Lower leg skin (tissue), 4 donors: ENCODE measurements around the gene PLCXD1. TPM values are rescaled to one million over a fixed set of nuclear protein-coding genes. Genes with fewer than 3 reads are reported as not detected.

ENCODE experiments used
- DNase-seq, 2 donors: peaks; one replicate each; pipeline ENCODE4 v3.0.0-alpha.2; 2019; ENCODE audit warnings: low spot score in 2 of 2
- H3K4me3 ChIP-seq: fragments of 200-600 bp; sonication (generic); 2 replicates; pipeline ENCODE4 v1.5.1; 2017; ENCODE audit warnings: mild to moderate bottlenecking, low read depth; ENCODE audit not compliant: poor library complexity, severe bottlenecking
- POLR2A ChIP-seq, 2 donors: fragments of 450-650 bp; IDR thresholded peaks; one replicate each; pipeline ENCODE4 v1.6.1; 2016 to 2017; ENCODE audit warnings: antibody characterized with exemption in 2 of 2, mild to moderate bottlenecking in 1 of 2, moderate library complexity in 1 of 2
- WGBS, 2 donors: methylation state at CpG; one replicate each; pipeline ENCODE4 v1.1.5; 2018; 5-methylcytosine and 5-hydroxymethylcytosine counted together
- intact Hi-C: fragments of 100-400 bp; cut with DNase I; formaldehyde crosslinking; loops from one replicate; pipeline ENCODE4 v1.15.0; 2023; ENCODE audit warnings: low total_unique reads
- total RNA-seq, 4 donors: library from RNA; depleted of rRNA; stranded (reverse); fragments of >200 nt; gene quantifications; one replicate each; pipeline ENCODE4 v1.1.0, GENCODE V29; 2016
- TF ChIP-seq, protein P1 (sequence below), 3 donors: fragments of 450-650 bp; IDR thresholded peaks; one replicate each; pipeline ENCODE4 v1.5.1; 2016; ENCODE audit warnings: antibody characterized with exemption in 3 of 3, mild to moderate bottlenecking in 3 of 3, moderate library complexity in 2 of 3

PLCXD1 gene
- total RNA-seq, 4 donors from 2014 or later: 64.1 to 111 (median 71.9) TPM

DNA sequence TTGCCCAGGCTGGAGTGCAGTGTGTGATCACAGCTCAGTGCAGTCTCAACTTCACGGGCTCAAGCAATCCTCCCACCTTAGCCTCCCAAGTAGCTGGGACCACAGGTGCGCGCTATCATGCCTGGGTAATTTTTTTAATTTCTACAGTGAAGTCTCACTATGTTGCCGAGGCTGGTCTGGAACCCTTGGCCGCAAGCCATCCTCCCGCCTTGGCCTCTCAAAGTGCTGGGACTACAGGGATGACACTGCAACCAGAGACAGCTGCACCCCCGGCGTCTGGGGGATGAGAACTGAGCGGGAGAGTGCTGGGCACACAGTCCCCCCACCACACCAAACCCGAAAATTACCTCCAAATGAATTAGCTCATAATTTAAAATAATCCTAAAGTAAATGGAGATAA lies 70.6 kb downstream of the PLCXD1 start:
- TF ChIP-seq, protein P1, sequence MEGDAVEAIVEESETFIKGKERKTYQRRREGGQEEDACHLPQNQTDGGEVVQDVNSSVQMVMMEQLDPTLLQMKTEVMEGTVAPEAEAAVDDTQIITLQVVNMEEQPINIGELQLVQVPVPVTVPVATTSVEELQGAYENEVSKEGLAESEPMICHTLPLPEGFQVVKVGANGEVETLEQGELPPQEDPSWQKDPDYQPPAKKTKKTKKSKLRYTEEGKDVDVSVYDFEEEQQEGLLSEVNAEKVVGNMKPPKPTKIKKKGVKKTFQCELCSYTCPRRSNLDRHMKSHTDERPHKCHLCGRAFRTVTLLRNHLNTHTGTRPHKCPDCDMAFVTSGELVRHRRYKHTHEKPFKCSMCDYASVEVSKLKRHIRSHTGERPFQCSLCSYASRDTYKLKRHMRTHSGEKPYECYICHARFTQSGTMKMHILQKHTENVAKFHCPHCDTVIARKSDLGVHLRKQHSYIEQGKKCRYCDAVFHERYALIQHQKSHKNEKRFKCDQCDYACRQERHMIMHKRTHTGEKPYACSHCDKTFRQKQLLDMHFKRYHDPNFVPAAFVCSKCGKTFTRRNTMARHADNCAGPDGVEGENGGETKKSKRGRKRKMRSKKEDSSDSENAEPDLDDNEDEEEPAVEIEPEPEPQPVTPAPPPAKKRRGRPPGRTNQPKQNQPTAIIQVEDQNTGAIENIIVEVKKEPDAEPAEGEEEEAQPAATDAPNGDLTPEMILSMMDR (IDR thresholded peaks at IDR 0.05): no peak
- no peak for TF ChIP-seq POLR2A (IDR thresholded peaks at IDR 0.05)
- WGBS, 2 donors: 94 to 95% methylated on average over 10 of the region's 10 CpGs
- H3K4me3 ChIP-seq: no peak overlapping the region
- intact Hi-C loops: no loop called here
- no peak for DNase-seq

DNA sequence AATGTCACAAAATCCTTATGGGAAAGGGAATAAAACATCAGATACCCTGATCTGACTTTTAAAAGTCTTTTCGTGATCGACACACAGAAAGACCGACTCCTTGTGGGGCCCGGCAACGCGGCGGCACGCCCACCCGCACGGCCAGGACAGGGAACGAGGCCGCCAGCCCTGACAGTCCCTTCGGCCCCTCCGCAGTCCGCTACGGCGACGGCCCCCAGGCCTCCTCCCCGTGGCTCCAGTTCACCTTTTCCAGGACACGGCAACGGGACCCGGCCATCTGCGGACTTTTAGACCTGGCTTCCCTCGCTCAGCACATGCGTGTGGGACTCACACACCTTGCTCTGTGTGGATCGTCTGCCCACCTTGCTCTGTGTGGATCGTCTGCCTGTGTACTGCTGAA lies 71.0 kb downstream of the PLCXD1 start:
- 93 to 95% methylated on average over 27 of the region's 27 CpGs for WGBS, 2 donors
- no peak for DNase-seq
- H3K4me3 ChIP-seq: no peak overlapping the region
- no peak for TF ChIP-seq POLR2A (IDR thresholded peaks at IDR 0.05)
- TF ChIP-seq, protein P1 (IDR thresholded peaks at IDR 0.05): no peak
- intact Hi-C loops: no loop called here

GRCh38 chrX:352582-353314 lies 71.6 kb downstream of the PLCXD1 start:
- intact Hi-C loops: no loop called here
- H3K4me3 ChIP-seq: no peak overlapping the region
- no peak for DNase-seq
- 96 to 97% methylated on average over 39 of the region's 39 CpGs for WGBS, 2 donors
- TF ChIP-seq, protein P1 (IDR thresholded peaks at IDR 0.05): no peak
- no peak for TF ChIP-seq POLR2A (IDR thresholded peaks at IDR 0.05)

Other genes starting within 250 kb of the PLCXD1 start
- gene GTPBP6, start 37.4 kb downstream of the PLCXD1 start, total RNA-seq: 10 to 100 TPM; 35.9 to 53.4 (median 48.2) TPM
- gene PPP2R3B, start 105.5 kb downstream of the PLCXD1 start, total RNA-seq: 100 to 1,000 TPM in 1 of 4 donors, 10 to 100 TPM in 3; 37.6 to 106 (median 46.6) TPM